K562 (cell line): ENCODE data around the gene PCBP3. TPM values are rescaled to one million over a fixed set of nuclear protein-coding genes. Genes with fewer than 3 reads are reported as not detected.

Experiments used
- AFF1 ChIP-seq, 2 experiments: fragments of 450-650 bp; IDR thresholded peaks; 2 replicates each; pipeline ENCODE4 v1.6.1; 2018; ENCODE audit warnings: mild to moderate bottlenecking in 2 of 2, low read depth in 1 of 2; ENCODE audit not compliant: partially characterized antibody in 2 of 2
- ASH1L ChIP-seq: fragments of 450-650 bp; IDR thresholded peaks from 2 replicates; pipeline ENCODE4 v1.6.1; 2018; ENCODE audit warnings: borderline replicate concordance, mild to moderate bottlenecking, low read depth; ENCODE audit not compliant: partially characterized antibody
- CTCF ChIP-seq, 3 experiments: IDR thresholded peaks in 2 of 3; conservative IDR thresholded peaks in 1 of 3; 2 replicates each; pipeline ENCODE4 v1.5.1; 2011 to 2012; ENCODE audit warnings: low read length in 3 of 3, mild to moderate bottlenecking in 3 of 3, control low read depth in 2 of 3, improper control_type of control experiment in 1 of 3, inconsistent platforms in 1 of 3, low read depth in 1 of 3, mixed read lengths in 1 of 3, moderate library complexity in 1 of 3; ENCODE audit not compliant: insufficient read depth in 2 of 3
- ESRRB ChIP-seq: fragments of 250-450 bp; sonication (Bioruptor Pico); IDR thresholded peaks from 2 replicates; pipeline ENCODE4 v1.5.0; 2020; ENCODE audit warnings: mild to moderate bottlenecking, moderate library complexity, borderline replicate concordance
- IFI16 ChIP-seq: fragments of 250-450 bp; sonication (Bioruptor Pico); IDR thresholded peaks from 2 replicates; pipeline ENCODE4 v2.1.2; 2022; ENCODE audit warnings: mild to moderate bottlenecking, inconsistent platforms
- LEF1 ChIP-seq: fragments of 450-650 bp; IDR thresholded peaks from 2 replicates; pipeline ENCODE4 v1.6.1; 2016; ENCODE audit warnings: mild to moderate bottlenecking
- MBD2 ChIP-seq: sonication (generic); IDR thresholded peaks from 2 replicates; pipeline ENCODE4 v1.6.1; 2016; ENCODE audit warnings: low read depth, borderline replicate concordance
- MCM3 ChIP-seq: fragments of 450-650 bp; IDR thresholded peaks from 2 replicates; pipeline ENCODE4 v1.6.1; 2016
- NCOA2 ChIP-seq, 2 experiments: fragments of 450-650 bp; IDR thresholded peaks; 2 replicates each; pipeline ENCODE4 v1.6.1; 2018; ENCODE audit warnings: mild to moderate bottlenecking in 2 of 2, moderate library complexity in 1 of 2; ENCODE audit not compliant: partially characterized antibody in 2 of 2
- NFIX ChIP-seq: fragments of 250-450 bp; sonication (Bioruptor Pico); IDR thresholded peaks from 2 replicates; pipeline ENCODE4 v1.4.0; 2020; ENCODE audit warnings: low read depth, mild to moderate bottlenecking, moderate library complexity
- RBBP5 ChIP-seq: fragments of 200-600 bp; sonication (generic); IDR thresholded peaks from 2 replicates; pipeline ENCODE4 v1.6.1; 2012; ENCODE audit warnings: borderline replicate concordance, mild to moderate bottlenecking, low read length, control low read depth, inconsistent platforms; ENCODE audit not compliant: insufficient read depth, poor library complexity, severe bottlenecking
- SIN3A ChIP-seq, 2 experiments: fragments of 150-350 bp in 1 of 2; IDR thresholded peaks; 2 replicates each; pipeline ENCODE4 v1.6.1; 2011 to 2016; ENCODE audit warnings: borderline replicate concordance in 2 of 2, low read depth in 2 of 2, low read length in 2 of 2, mild to moderate bottlenecking in 2 of 2, moderate library complexity in 2 of 2; ENCODE audit not compliant: control insufficient read depth in 1 of 2
- TFAP4 ChIP-seq: sonication (generic); formaldehyde crosslinking; IDR thresholded peaks from 2 replicates; pipeline ENCODE4 v1.8.0; 2022; ENCODE audit warnings: missing genetic modification reagents, mild to moderate bottlenecking, moderate library complexity, borderline replicate concordance
- UBTF ChIP-seq, 2 experiments: IDR thresholded peaks; 2 replicates each; pipeline ENCODE4 v1.6.1; 2012; ENCODE audit warnings: improper control_type of control experiment in 2 of 2, low read depth in 2 of 2, low read length in 2 of 2, borderline replicate concordance in 1 of 2
- ZBTB7A ChIP-seq: IDR thresholded peaks from 2 replicates; pipeline ENCODE4 v1.6.1; 2011; ENCODE audit warnings: low read depth, mild to moderate bottlenecking, low read length, moderate library complexity, borderline replicate concordance; ENCODE audit not compliant: control insufficient read depth
- ZEB2 ChIP-seq: fragments of 450-650 bp; IDR thresholded peaks from 2 replicates; pipeline ENCODE4 v1.6.1; 2016
- ZNF384 ChIP-seq: IDR thresholded peaks from 2 replicates; pipeline ENCODE4 v1.6.1; 2012; ENCODE audit warnings: low read depth, low read length, improper control_type of control experiment
- polyA plus RNA-seq, 8 experiments: library from polyadenylated mRNA; depleted of rRNA in 4 of 8; stranded (reverse) in 5 of 8; unstranded in 3 of 8; fragments of >200 nt; fragmentation: Nextera tagmentation in 2 of 8; fragmentation: Illumina TruSeq in 1 of 8; extraction: Ambion mirVana in 2 of 8; extraction: Trizol in 1 of 8; gene quantifications; 2 replicates each; pipeline versions ENCODE4 v1.2.1 to v1.2.3, GENCODE V29; 2011 to 2014; ENCODE audit warnings: inconsistent platforms in 1 of 8, missing spikeins in 1 of 8
- total RNA-seq, 7 experiments: library from RNA; depleted of rRNA in 6 of 7; stranded (reverse); fragments of >200 nt in 6 of 7; fragmentation: Illumina TruSeq in 2 of 7; extraction: Trizol in 2 of 7; gene quantifications; 2 replicates each; pipeline versions ENCODE4 v1.2.1 to v1.2.3, GENCODE V29; 2011 to 2021; ENCODE audit warnings: low replicate concordance in 1 of 7

The PCBP3 gene
- total and polyA plus RNA-seq, 9 of the 15 experiments (the other 6 are each of a cell fraction or from before 2014, with no cell fraction given), result 0.18 TPM; not detected in 8

- TF ChIP-seq ZNF384 (no peak), UBTF (IDR thresholded peaks at IDR 0.05; ENCODE audit: borderline replicate concordance in 1 of 2, low read depth in 2 of 2, low read length in 2 of 2) (0 out of 4 replicates have a peak, but pooled peaks of 1 of the 2 experiments have one; percentile 70), NCOA2 (IDR thresholded peaks at IDR 0.05; ENCODE audit: partially characterized antibody in 2 of 2) (no peak), ASH1L (no peak), TFAP4 (peak; percentile 54; the same call in 1 of the 2 replicates), ZEB2 (no peak), MBD2 (no peak), IFI16 (CRISPR knock-in tag) (no peak), CTCF (IDR thresholded peaks at IDR 0.05 in 2 of 3, conservative IDR thresholded peaks at IDR 0.05 in 1 of 3; ENCODE audit: insufficient read depth in 2 of 3, low read depth in 1 of 3, low read length in 3 of 3) (peak; percentile 94 to 99 (median 95)), ESRRB (CRISPR knock-in tag) (no peak), SIN3A (IDR thresholded peaks at IDR 0.05; ENCODE audit: borderline replicate concordance in 2 of 2, control insufficient read depth in 1 of 2, low read depth in 2 of 2, low read length in 2 of 2) (peak in 1 of 2 experiments; percentile 44; a peak in 1 of 4 replicates), RBBP5 (no peak), MCM3 (no peak), LEF1 (no peak), NFIX (no peak), ZBTB7A (peak; percentile 41; the same call in 1 of the 2 replicates), AFF1 (IDR thresholded peaks at IDR 0.05; ENCODE audit: low read depth in 1 of 2, partially characterized antibody in 2 of 2) (no peak)
These were observed 46.7 kb upstream of the PCBP3 start (continued) for GRCh38 chr21:45596704-45597318.
